ENCODE measurements around the gene CEP112.
A peak's percentile ranks its signal among the peaks of the same experiment; 100 is the strongest.
"Not testable (repeated sequence)": the region's sequence is repeated elsewhere in the genome, so short reads cannot be mapped to it uniquely, and the experiment has no call there.

The CEP112 gene

GRCh38 chr17:65681763-65682162, 510.2 kb downstream of the CEP112 start:
- DNase-seq (ENCODE audit: low read depth) = not testable (repeated sequence)

DNA sequence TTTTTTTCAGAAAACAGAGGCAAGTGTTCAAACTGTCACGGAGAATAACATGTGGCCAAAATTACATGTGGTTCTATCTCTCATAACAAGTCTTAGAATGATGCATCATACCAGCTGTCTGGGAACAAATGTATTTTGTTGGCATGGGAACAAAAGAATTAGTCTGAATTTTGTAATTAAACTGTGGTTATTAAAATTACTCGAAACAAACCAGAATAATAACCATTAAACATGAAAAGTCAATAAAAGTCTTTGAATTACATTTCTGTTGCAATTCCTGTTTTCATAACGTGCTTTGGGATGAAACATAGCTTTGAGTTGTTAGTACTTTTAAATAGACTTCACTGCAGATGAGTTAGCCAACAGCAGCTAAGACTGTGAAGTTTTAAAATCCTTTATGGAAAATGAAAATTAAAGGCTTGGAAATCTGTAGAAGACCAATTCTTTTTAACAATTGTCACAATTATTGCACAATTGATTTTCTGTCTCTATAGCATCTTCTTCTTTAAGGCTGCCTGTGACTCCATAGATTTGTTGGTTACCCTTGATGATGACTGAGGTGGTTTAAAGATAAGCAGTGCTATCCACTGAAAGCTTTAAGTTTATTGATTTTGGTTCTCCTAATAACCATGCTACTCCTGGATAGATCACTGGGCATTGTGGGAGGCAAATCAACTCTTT, 512.6 kb downstream of the CEP112 start:
- DNase-seq (ENCODE audit: low read depth) = no peak

GRCh38 chr17:65678546-65678945, 513.4 kb downstream of the CEP112 start:
- no peak for DNase-seq (ENCODE audit: low read depth)

- no peak for DNase-seq (ENCODE audit: low read depth)
These were observed 514.0 kb downstream of the CEP112 start for GRCh38 chr17:65677932-65678331.

DNA sequence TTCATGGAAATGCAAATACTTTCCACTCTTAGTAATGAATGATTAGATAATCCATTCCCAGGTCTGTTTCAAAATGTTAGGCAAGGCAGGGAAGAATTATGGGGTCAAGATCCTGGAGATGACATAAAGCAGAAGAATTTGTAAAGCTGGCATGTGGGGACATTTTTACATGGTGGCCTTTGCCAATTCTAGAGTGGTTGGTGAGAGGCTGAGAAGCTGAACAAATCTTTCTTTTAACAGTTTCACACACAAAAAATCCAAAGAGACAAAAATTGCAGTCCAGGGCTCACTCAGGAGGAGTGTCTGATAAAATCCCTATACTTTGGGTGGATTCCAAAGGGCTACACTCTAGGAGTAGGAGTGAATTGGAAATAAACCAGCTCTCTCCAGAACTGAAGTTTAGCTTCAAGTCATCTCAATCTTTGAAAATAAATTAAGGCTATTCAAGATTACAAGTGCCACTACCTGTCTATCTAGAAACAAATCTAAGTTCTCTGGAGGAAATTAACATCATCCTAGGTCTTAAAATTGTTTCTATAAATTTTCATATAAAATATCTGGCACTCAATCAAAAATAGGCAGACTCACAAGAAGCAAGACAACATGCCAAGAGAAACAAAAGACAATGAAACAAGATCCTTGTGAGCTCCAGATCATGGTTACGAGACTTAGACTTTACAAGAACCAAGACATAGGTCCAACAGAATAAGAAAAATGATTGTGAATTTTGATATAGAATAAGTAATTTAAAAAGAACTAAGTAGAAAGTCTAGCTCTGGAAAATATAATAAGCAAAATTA, 517.5 kb downstream of the CEP112 start:
- no peak for DNase-seq (ENCODE audit: low read depth)

GRCh38 chr17:65670667-65671371, 521.1 kb downstream of the CEP112 start:
- DNase-seq (ENCODE audit: low read depth) = no peak

- DNase-seq (ENCODE audit: low read depth) = no peak
These were observed 523.7 kb downstream of the CEP112 start for GRCh38 chr17:65668211-65668610.

GRCh38 chr17:65667656-65668055, 524.3 kb downstream of the CEP112 start:
- DNase-seq (ENCODE audit: low read depth) = no peak

- DNase-seq (ENCODE audit: low read depth) = no peak
These were observed 525.0 kb downstream of the CEP112 start for GRCh38 chr17:65666876-65667321.

DNA sequence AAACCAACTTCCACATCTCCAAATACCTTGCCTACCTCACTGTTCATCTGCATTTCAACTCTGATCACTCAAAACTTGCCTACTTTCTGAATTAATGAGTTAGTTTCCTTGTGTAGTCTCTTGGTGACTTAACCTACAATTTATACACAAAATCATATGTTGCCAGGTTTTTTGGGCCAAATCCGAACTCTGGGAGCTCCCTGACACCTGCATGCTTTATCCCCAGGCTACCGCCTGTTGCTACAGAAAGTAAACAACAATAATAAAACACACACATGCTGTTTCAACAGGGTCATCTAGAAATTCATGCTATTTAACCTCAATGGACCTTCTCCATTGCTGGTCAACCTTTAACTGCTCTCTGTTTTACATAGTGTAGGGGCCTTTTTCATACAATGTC, 526.0 kb downstream of the CEP112 start:
- no peak for DNase-seq (ENCODE audit: low read depth)

DNA sequence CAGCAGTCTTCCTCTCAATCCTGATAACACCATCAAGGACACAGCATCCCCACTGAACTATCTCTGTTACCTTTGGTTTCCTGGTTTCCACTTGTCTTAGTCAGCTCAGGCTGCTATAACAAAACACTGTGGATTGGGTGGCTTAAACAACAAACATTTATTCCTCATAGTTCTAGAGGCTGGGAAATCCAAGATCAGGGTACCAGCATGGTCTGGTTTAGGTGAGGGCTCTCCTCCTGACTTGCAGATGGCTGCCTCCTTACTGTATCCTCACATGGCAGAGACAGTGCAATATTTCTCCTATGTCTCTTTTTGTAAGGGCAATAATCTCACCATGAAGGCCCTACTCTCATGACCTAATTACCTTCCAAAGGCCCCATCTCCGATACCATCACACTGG, 527.2 kb downstream of the CEP112 start:
- DNase-seq (ENCODE audit: low read depth) = no peak

GRCh38 chr17:65664266-65664665, 527.7 kb downstream of the CEP112 start:
- no peak for DNase-seq (ENCODE audit: low read depth)

GRCh38 chr17:65662196-65662595, 529.7 kb downstream of the CEP112 start:
- no peak for DNase-seq (ENCODE audit: low read depth)

- DNase-seq (ENCODE audit: low read depth) = no peak
These were observed 531.0 kb downstream of the CEP112 start for GRCh38 chr17:65660947-65661346.

DNA sequence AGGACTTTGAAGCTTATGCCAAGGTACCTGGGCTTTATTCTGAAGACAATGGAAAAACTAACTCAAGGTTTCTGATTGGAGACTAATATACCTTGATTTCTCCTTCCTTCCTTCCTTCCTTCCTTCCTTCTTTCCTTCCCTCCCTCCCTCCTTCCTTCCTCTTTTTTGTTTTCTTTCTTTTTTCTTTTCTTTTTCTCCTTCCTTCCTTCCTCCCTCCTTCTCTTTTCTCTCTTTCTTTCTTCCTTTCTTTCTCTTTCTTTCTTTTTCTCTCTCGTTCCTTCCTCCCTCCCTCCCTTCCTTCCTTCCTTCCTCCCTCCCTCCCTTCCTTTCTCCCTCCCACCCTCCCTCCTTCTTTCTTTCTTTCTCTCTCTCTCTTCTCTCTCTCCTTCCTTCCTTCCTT, 531.9 kb downstream of the CEP112 start:
- DNase-seq (ENCODE audit: low read depth) = no peak

DNA sequence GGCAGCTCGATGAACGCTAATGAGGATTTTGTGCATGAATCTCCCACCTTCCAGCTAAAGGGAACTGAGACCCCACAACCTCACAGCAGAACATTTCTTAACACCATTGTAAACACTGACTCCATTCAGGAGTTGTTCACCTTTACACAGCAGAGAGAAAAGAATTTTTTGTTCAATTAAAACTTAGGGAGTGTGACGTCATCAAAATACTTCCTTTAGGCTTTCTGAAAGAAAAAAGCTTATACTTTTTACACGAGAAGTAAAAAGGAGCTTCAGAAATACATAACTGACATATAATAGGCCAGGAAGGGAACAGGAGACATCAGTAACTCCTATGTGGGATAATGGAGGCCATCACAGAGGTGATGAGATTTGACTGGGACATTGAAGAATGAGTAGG, 532.4 kb downstream of the CEP112 start:
- no peak for DNase-seq (ENCODE audit: low read depth)

DNA sequence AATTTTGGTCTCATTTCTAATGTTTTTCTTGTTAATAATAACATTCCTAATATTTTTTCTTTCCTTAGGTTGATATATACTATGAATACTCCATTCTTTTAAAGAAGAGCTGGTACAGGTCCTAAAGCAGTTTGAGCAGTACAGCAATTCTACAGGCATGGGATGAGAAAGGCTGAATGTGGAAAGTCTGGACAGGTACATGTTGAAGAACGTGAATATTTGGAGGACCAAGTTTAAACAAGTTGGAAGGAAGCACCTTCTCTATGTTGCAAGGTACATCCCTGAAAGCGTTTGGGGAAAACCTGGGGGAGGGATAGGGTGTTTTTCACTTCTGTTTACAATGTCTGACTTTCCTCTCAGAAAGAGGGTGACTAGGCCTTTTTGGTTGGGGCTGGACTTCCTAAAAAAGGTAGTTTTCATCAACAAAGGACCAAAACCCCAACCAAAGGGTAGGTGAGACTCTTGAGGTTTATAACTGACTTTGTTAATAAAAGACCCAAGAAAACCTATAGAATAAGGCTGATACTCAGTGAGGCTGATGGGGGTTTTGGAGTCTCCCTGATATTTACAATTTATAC, 534.6 kb downstream of the CEP112 start:
- DNase-seq (ENCODE audit: low read depth) = no peak

- DNase-seq (ENCODE audit: low read depth) = peak; percentile 35
These were observed 535.3 kb downstream of the CEP112 start for GRCh38 chr17:65656390-65657250.

- DNase-seq (ENCODE audit: low read depth) = no peak
These were observed 536.2 kb downstream of the CEP112 start for GRCh38 chr17:65655706-65656105.

DNA sequence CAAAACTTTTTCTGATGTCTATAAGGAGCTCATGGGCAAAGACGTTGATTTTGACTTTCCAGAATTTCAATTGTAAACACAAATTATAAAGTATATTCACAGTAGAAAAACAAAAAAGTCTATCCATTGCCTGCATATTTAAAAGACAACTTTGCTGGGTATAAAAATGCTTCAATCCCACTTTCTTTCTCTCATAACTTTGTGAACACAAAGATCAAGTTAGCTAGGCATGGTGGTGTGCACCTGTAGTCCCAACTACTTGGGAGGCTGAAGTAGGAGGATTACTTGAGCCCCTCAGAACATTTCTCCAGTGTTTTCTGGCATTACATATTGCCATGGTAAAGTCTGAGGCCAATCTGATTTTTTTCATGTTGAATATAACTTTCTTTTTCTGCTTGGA, 547.4 kb downstream of the CEP112 start:
- DNase-seq (ENCODE audit: low read depth) = no peak

DNA sequence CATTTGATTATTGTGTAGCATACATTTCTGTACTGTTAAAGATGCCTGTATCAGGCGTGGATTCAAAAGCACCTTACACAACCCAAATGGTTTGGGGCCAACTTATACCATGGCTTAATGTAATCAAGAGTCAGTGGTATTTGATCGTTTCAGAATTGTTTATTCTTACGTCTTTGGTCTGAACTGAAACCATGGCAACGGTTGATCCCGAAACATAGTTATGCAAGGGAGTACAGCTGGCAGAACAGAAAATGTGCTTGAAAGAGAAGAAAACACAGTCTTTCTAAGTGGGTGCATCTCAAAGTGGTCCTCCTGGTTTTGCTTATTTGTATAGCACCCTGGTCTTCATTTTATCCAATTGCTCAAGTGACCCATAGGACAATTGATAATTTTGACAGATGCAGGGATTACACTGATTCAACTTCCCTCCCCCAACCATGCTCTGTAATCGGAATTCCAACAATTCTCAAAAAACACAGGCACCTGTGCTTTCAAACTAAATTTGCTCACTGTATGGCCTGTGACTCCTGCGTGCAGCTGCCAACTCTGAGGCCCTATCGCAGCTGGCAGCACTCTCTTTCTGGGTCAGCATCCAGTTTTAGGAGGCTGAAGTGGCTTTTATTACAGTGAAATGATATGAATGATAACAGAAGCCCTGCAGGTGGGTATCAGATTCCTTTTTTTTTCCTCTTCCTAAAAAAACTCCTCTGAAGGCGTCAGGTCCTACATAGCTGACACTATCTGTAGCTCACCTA, 553.5 kb downstream of the CEP112 start:
- DNase-seq (ENCODE audit: low read depth) = no peak
